Calu3 (cell line): ENCODE results near the gene PVALEF. TPM values are rescaled to one million over a fixed set of nuclear protein-coding genes. Genes with fewer than 3 reads are reported as not detected.
A peak's percentile ranks its signal among the peaks of the same experiment; 100 is the strongest.

ENCODE experiments used
- BruUV-seq: library from RNA; stranded (reverse); fragments of 400-500 nt; replicated peaks from 2 replicates; lab custom pipeline; 2021; lab: Mats Ljungman, UMichigan
- CTCF ChIA-PET: fragments of 300-600 bp; sonication (Branson Sonifier 250); formaldehyde crosslinking; loops from one replicate; lab custom pipeline; 2022; ENCODE audit warnings: antibody characterized with exemption; lab: Charles Lee
- DNase-seq: peaks from one replicate; pipeline ENCODE4 v3.0.0; 2022
- H3K27ac Mint-ChIP-seq: one replicate; pipeline ENCODE4 v1.8.0; 2022; ENCODE audit warnings: mixed read lengths; ENCODE audit not compliant: unreplicated experiment
- H3K27me3 Mint-ChIP-seq: one replicate; pipeline ENCODE4 v1.8.0; 2022; ENCODE audit warnings: mixed read lengths; ENCODE audit not compliant: unreplicated experiment
- H3K36me3 Mint-ChIP-seq: one replicate; pipeline ENCODE4 v1.8.0; 2022; ENCODE audit warnings: mild to moderate bottlenecking, moderate library complexity, mixed read lengths; ENCODE audit not compliant: insufficient read depth, unreplicated experiment
- H3K4me1 Mint-ChIP-seq: one replicate; pipeline ENCODE4 v1.8.0; 2022; ENCODE audit warnings: mild to moderate bottlenecking, low read depth, mixed read lengths; ENCODE audit not compliant: unreplicated experiment
- H3K4me3 Mint-ChIP-seq: one replicate; pipeline ENCODE4 v1.8.0; 2022; ENCODE audit warnings: mild to moderate bottlenecking, low read depth, moderate library complexity, mixed read lengths; ENCODE audit not compliant: unreplicated experiment
- H3K9me3 Mint-ChIP-seq: one replicate; pipeline ENCODE4 v1.8.0; 2022; ENCODE audit warnings: low read depth, mixed read lengths; ENCODE audit not compliant: unreplicated experiment
- CTCF ChIP-seq: fragments of 200-600 bp; IDR thresholded peaks from one replicate; pipeline ENCODE4 v1.8.0; 2022; ENCODE audit warnings: antibody characterized with exemption; ENCODE audit not compliant: unreplicated experiment
- intact Hi-C: fragments of 100-400 bp; cut with micrococcal nuclease; formaldehyde crosslinking; loops from one replicate; pipeline ENCODE4 v1.10.0; 2022; ENCODE audit not compliant: unreplicated experiment
- total RNA-seq: library from RNA; stranded (reverse); gene quantifications from 2 replicates; pipeline ENCODE4 v1.2.3, GENCODE V29; 2022

PVALEF gene
- total RNA-seq, 1 experiment from 2014 or later, result not detected

- Mint-ChIP-seq H3K4me3 (no peak overlapping the region), H3K27me3 (peaks cover 16% of the 10 kb centered on the region)
- CTCF ChIA-PET, result no interaction called here
These were observed 26.8 kb upstream of the PVALEF start for GRCh38 chr17:81138500-81138899.

DNA sequence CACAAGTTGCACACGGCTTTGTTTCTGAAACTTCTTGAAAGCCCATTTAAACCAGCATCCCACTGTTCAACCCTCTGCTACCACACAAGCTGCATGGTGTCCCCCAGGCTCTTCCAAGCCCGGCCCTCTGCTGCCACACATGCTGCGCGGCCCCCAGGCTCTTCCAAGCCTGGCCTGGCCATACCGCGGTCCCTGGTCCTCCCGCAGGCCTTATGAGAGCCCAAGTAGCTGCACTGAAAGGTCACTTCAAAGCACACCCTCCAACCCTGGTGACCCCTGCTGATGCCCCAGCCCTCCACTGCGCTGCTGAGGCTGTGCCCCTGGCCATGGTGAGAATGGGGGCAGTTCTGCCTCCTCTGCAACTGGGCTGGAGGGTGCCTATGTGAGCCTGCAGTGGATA is 25.9 kb upstream of the PVALEF start:
- BruUV-seq, result no TSS peak
- CTCF ChIA-PET, result interaction anchor here (0.6 to 0.9 kb wide), 2 partner anchors 62 to 350 kb away, joined by 3 to 6 read pairs; no protein-coding TSS in a partner anchor
- no peaks in the 10 kb centered on the region for H3K4me1 Mint-ChIP-seq

More at GRCh38 chr17:81138500-81138899, 26.8 kb upstream of the PVALEF start:
- peaks cover 14% of the 10 kb centered on the region for H3K36me3 Mint-ChIP-seq
- intact Hi-C loops, result no loop called here
- H3K27ac Mint-ChIP-seq, result peak overlapping the region; percentile 8
- BruUV-seq, result no TSS peak
- no peak for DNase-seq
- no peak for TF ChIP-seq CTCF
- H3K9me3 Mint-ChIP-seq, result no peaks in the 10 kb centered on the region
- no peaks in the 10 kb centered on the region for H3K4me1 Mint-ChIP-seq

DNA sequence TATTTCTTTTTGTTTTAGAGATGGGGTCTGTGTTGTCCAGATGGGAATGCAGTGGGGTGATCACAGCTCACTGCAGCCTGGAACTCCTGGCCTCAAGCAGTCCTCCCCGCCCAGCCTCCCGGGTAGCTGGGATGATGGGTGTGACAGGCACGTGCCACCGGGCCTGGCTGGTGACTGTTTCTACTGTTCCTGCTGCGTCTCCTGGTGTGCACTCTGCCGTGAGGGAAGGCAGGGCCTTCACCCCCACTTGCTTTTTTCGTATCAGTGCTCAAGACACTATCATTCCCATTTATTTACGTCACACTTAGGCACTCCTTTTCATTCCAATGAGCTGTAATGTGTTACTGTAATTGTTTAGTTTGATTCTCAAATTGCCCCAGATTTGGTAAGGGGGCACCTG is 25.3 kb upstream of the PVALEF start:
- H3K27ac Mint-ChIP-seq, result no peak overlapping the region
- CTCF ChIA-PET, result interaction anchor here (0.9 kb wide), 1 partner anchor 61 kb away, joined by 3 read pairs; no protein-coding TSS in a partner anchor
- H3K9me3 Mint-ChIP-seq, result no peaks in the 10 kb centered on the region
- no peak overlapping the region for H3K4me3 Mint-ChIP-seq
- intact Hi-C loops, result no loop called here
- no peak for TF ChIP-seq CTCF
- peaks cover 14% of the 10 kb centered on the region for H3K36me3 Mint-ChIP-seq
- H3K4me1 Mint-ChIP-seq, result no peaks in the 10 kb centered on the region
- peaks cover 29% of the 10 kb centered on the region for H3K27me3 Mint-ChIP-seq
- no peak for DNase-seq
- no TSS peak for BruUV-seq

More for the DNA sequence above, 25.9 kb upstream of the PVALEF start:
- no peaks in the 10 kb centered on the region for H3K9me3 Mint-ChIP-seq
- no peak overlapping the region for H3K27ac Mint-ChIP-seq
- DNase-seq, result no peak
- H3K36me3 Mint-ChIP-seq, result peaks cover 14% of the 10 kb centered on the region
- H3K27me3 Mint-ChIP-seq, result peaks cover 25% of the 10 kb centered on the region
- H3K4me3 Mint-ChIP-seq, result no peak overlapping the region
- intact Hi-C loops, result no loop called here
- no peak for TF ChIP-seq CTCF

- CTCF ChIA-PET, result no interaction called here
- Mint-ChIP-seq H3K27me3 (peaks cover 29% of the 10 kb centered on the region), H3K4me3 (no peak overlapping the region), H3K9me3 (no peaks in the 10 kb centered on the region), H3K36me3 (peaks cover 9% of the 10 kb centered on the region), H3K27ac (no peak overlapping the region), H3K4me1 (no peaks in the 10 kb centered on the region)
- BruUV-seq, result no TSS peak
- DNase-seq, result no peak
- intact Hi-C loops, result no loop called here
- TF ChIP-seq CTCF, result no peak
These were observed 24.6 kb upstream of the PVALEF start for GRCh38 chr17:81140695-81141094.
